SU-DHL-6 (cell line): ENCODE data around the gene SSX2IP.

Experiments
- H2AFZ ChIP-seq: fragments of 200-600 bp; sonication (generic); 2 replicates; pipeline ENCODE4 v1.6.1; 2014; ENCODE audit warnings: low read depth, mild to moderate bottlenecking, moderate library complexity, mixed read lengths, antibody characterized with exemption, low read length; ENCODE audit not compliant: severe bottlenecking
- H3F3A ChIP-seq: fragments of 200-600 bp; shearing (Covaris generic); 2 replicates; pipeline ENCODE4 v1.6.0; 2016; ENCODE audit warnings: antibody characterized with exemption, mild to moderate bottlenecking; ENCODE audit not compliant: insufficient read depth
- H3K27ac ChIP-seq: fragments of 200-600 bp; sonication (generic); 2 replicates; pipeline ENCODE4 v1.5.1; 2016; ENCODE audit warnings: low read depth, mild to moderate bottlenecking, low read length, moderate library complexity, mixed read lengths
- H3K27me3 ChIP-seq: fragments of 200-600 bp; sonication (generic), shearing (Covaris generic); 2 replicates; pipeline ENCODE4 v1.6.0; 2014; ENCODE audit warnings: mild to moderate bottlenecking, low read length
- H3K36me3 ChIP-seq: fragments of 200-600 bp; sonication (generic); 2 replicates; pipeline ENCODE4 v1.6.1; 2014; ENCODE audit warnings: mild to moderate bottlenecking, low read length, mixed read lengths
- H3K4me2 ChIP-seq: fragments of 300-600, 200-600 bp; shearing (Covaris generic), sonication (generic); 2 replicates; pipeline ENCODE4 v1.6.0; 2014; ENCODE audit warnings: low read length, low read depth, mild to moderate bottlenecking; ENCODE audit not compliant: poor library complexity, severe bottlenecking
- H3K4me3 ChIP-seq: fragments of 200-600 bp; sonication (generic); 2 replicates; pipeline ENCODE4 v1.5.1; 2014; ENCODE audit warnings: antibody characterized with exemption, low read length, mild to moderate bottlenecking, mixed read lengths; ENCODE audit not compliant: insufficient read depth, poor library complexity, severe bottlenecking
- H3K79me2 ChIP-seq: fragments of 200-600 bp; sonication (generic); 2 replicates; pipeline ENCODE4 v1.6.1; 2014; ENCODE audit warnings: mild to moderate bottlenecking, low read length, moderate library complexity; ENCODE audit not compliant: insufficient read depth
- H3K9ac ChIP-seq: fragments of 200-600 bp; sonication (generic); 2 replicates; pipeline ENCODE4 v1.7.0; 2014; ENCODE audit warnings: mild to moderate bottlenecking, low read length
- H3K9me2 ChIP-seq: fragments of 200-600 bp; sonication (generic); replicated peaks from 2 replicates; pipeline ENCODE4 v1.6.1; 2014; ENCODE audit warnings: low read length; ENCODE audit not compliant: insufficient read depth
- H3K9me3 ChIP-seq: fragments of 200-600 bp; sonication (generic); 2 replicates; pipeline ENCODE4 v1.6.1; 2014; ENCODE audit warnings: low read length, mixed read lengths; ENCODE audit not compliant: insufficient read depth
- H4K20me1 ChIP-seq: fragments of 200-600 bp; sonication (generic); 2 replicates; pipeline ENCODE4 v1.6.1; 2014; ENCODE audit warnings: low read depth, mild to moderate bottlenecking, antibody characterized with exemption, low read length, moderate library complexity, mixed read lengths
- CTCF ChIP-seq: fragments of 200-600 bp; sonication (generic); IDR thresholded peaks from one replicate; pipeline ENCODE4 v1.5.1; 2017; ENCODE audit warnings: antibody characterized with exemption, mild to moderate bottlenecking, low read length, moderate library complexity; ENCODE audit not compliant: insufficient read depth, poor library complexity, severe bottlenecking
- EZH2phosphoT487 ChIP-seq: fragments of 200-600 bp; sonication (generic), shearing (Covaris generic); conservative IDR thresholded peaks from 2 replicates; pipeline ENCODE4 v1.6.1; 2018; ENCODE audit warnings: mild to moderate bottlenecking, antibody characterized with exemption, low read length, moderate library complexity, mixed read lengths

SSX2IP gene

GRCh38 chr1:84736944-84737343 is 46.7 kb upstream of the SSX2IP start:
- TF ChIP-seq EZH2phosphoT487, result no peak
- no peak for TF ChIP-seq CTCF
- Histone ChIP-seq H3K27me3 (no peaks in the 10 kb centered on the region), H3F3A (no peaks in the 10 kb centered on the region), H4K20me1 (no peaks in the 10 kb centered on the region), H2AFZ (no peak overlapping the region), H3K9me3 (no peaks in the 10 kb centered on the region; the same call in 1 of the 2 replicates), H3K4me2 (no peak overlapping the region), H3K4me3 (no peak overlapping the region), H3K36me3 (no peaks in the 10 kb centered on the region), H3K79me2 (no peaks in the 10 kb centered on the region), H3K9ac (no peak overlapping the region), H3K27ac (no peak overlapping the region), H3K9me2 (no peaks in the 10 kb centered on the region)

- H3K27me3 ChIP-seq, result no peaks in the 10 kb centered on the region
- H2AFZ ChIP-seq, result no peak overlapping the region
These were observed 46.2 kb upstream of the SSX2IP start for GRCh38 chr1:84736445-84736844.

GRCh38 chr1:84735483-84735882 is 45.2 kb upstream of the SSX2IP start:
- Histone ChIP-seq H3K9ac (no peak overlapping the region), H3K27ac (no peak overlapping the region), H2AFZ (no peak overlapping the region), H4K20me1 (no peaks in the 10 kb centered on the region), H3K4me2 (no peak overlapping the region), H3K4me3 (no peak overlapping the region), H3K36me3 (no peaks in the 10 kb centered on the region), H3K27me3 (no peaks in the 10 kb centered on the region), H3K9me3 (no peaks in the 10 kb centered on the region; the same call in 1 of the 2 replicates), H3F3A (no peaks in the 10 kb centered on the region), H3K79me2 (no peaks in the 10 kb centered on the region), H3K9me2 (no peaks in the 10 kb centered on the region)
- TF ChIP-seq EZH2phosphoT487 (no peak), CTCF (no peak)

More at GRCh38 chr1:84736445-84736844, 46.2 kb upstream of the SSX2IP start:
- Histone ChIP-seq H3K9ac (no peak overlapping the region), H4K20me1 (no peaks in the 10 kb centered on the region), H3K9me2 (no peaks in the 10 kb centered on the region), H3K79me2 (no peaks in the 10 kb centered on the region), H3K4me3 (no peak overlapping the region), H3K27ac (no peak overlapping the region), H3K36me3 (no peaks in the 10 kb centered on the region), H3F3A (no peaks in the 10 kb centered on the region), H3K4me2 (no peak overlapping the region), H3K9me3 (no peaks in the 10 kb centered on the region; the same call in 1 of the 2 replicates)
- TF ChIP-seq EZH2phosphoT487, result no peak
- no peak for TF ChIP-seq CTCF

GRCh38 chr1:84732520-84732919 is 42.3 kb upstream of the SSX2IP start:
- Histone ChIP-seq H2AFZ (no peak overlapping the region), H3K9me3 (no peaks in the 10 kb centered on the region; the same call in 1 of the 2 replicates), H3K4me2 (no peak overlapping the region), H3K27ac (no peak overlapping the region), H3K36me3 (no peaks in the 10 kb centered on the region), H3K9me2 (no peaks in the 10 kb centered on the region), H3F3A (no peaks in the 10 kb centered on the region), H3K4me3 (no peak overlapping the region), H3K79me2 (no peaks in the 10 kb centered on the region), H3K27me3 (no peaks in the 10 kb centered on the region), H3K9ac (no peak overlapping the region), H4K20me1 (no peaks in the 10 kb centered on the region)
- TF ChIP-seq CTCF (no peak), EZH2phosphoT487 (no peak)
